GM12878 (cell line): ENCODE data around the gene HINFP. TPM values are rescaled to one million over a fixed set of nuclear protein-coding genes. Genes with fewer than 3 reads are reported as not detected.

Experiments used
- CHD2 ChIP-seq: IDR thresholded peaks from 2 replicates; pipeline ENCODE4 v1.6.1; 2011; ENCODE audit warnings: low read depth, low read length, improper control_type of control experiment, borderline replicate concordance
- NR2F1 ChIP-seq: fragments of 450-650 bp; conservative IDR thresholded peaks from 2 replicates; pipeline ENCODE4 v1.6.1; 2017; ENCODE audit warnings: mild to moderate bottlenecking
- NRF1 ChIP-seq: conservative IDR thresholded peaks from 2 replicates; pipeline ENCODE4 v1.6.1; 2011; ENCODE audit warnings: mild to moderate bottlenecking, low read depth, low read length, improper control_type of control experiment
- ZNF217 ChIP-seq: fragments of 450-650 bp; IDR thresholded peaks from 2 replicates; pipeline ENCODE4 v1.6.1; 2017; ENCODE audit warnings: antibody characterized with exemption, mild to moderate bottlenecking
- polyA plus RNA-seq, 11 experiments: library from polyadenylated mRNA; depleted of rRNA in 4 of 11; unstranded in 6 of 11; stranded (reverse) in 5 of 11; fragments of >200 nt; fragmentation: Nextera tagmentation in 4 of 11; fragmentation: Illumina TruSeq in 1 of 11; extraction: Ambion mirVana in 4 of 11; extraction: Trizol in 1 of 11; gene quantifications; 1 replicate in 1 of 11; 2 replicates in 10 of 11; pipeline versions ENCODE4 v1.2.1 to v1.2.3, GENCODE V29; 2011 to 2016; ENCODE audit warnings: inconsistent platforms in 2 of 11, missing spikeins in 2 of 11, low read depth in 1 of 11
- total RNA-seq, 4 experiments: library from RNA; depleted of rRNA in 3 of 4; stranded (reverse); fragments of >200 nt in 3 of 4; fragmentation: Illumina TruSeq in 1 of 4; extraction: Trizol in 1 of 4; gene quantifications; 2 replicates each; pipeline versions ENCODE4 v1.2.1 to v1.2.3, GENCODE V29; 2013 to 2021
- TF ChIP-seq, protein P1 (sequence below): IDR thresholded peaks from 2 replicates; pipeline ENCODE4 v1.6.1; 2012; ENCODE audit warnings: mild to moderate bottlenecking, low read depth, low read length

The HINFP gene
- total and polyA plus RNA-seq, 10 of the 15 experiments (the other 5 are each of a cell fraction or from before 2014, with no cell fraction given): 13.1 to 26.3 (median 18.6) TPM

DNA sequence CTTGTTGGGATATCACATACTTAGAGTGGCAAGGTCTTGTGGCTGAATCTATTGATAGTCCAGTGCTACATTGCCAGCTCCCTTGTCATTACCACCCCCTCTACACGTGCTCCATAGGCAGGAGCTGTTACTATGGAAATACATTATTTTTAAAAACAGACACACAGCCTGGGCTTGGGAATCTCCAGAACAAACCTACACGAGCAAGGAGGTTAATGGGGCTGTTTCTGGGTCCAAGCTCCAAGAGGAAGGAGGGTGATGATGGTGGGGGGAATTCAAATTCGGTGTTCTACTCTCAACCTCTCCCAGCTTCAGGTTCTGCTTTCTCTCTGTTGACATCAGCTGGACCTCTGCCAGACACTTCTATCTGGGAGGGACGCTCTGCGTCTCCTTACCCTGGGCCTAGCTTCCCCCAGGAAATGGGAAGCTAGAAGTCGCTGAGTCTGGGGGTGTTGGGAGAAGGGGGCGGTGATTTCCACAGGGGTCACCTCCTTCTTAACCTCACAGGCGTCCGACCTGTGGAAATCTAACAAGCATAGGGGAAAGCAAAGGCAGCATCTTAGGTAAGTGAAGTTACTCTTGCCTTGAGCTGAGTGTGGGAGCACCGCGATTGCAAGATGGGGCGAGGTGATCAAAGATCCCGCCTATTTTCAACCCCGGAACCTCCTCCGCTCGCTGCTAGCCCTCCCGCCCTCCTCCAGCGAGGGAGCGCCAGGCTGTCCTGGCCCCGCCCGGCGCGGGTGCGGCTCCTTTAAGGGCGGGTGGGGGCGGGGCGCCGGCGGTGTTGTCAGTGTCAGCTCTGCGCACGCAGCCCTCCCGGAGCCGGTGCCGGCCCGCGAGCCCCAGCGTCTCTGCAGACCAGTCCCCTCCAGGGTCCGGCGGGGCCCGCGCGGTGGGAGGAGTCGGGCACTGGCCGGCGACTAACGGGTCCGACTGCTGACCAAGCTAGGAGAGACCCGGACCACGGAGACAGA is 14.5 kb upstream of the HINFP start, which contains the start of gene C2CD2L (continued):
- TF ChIP-seq, protein P1, sequence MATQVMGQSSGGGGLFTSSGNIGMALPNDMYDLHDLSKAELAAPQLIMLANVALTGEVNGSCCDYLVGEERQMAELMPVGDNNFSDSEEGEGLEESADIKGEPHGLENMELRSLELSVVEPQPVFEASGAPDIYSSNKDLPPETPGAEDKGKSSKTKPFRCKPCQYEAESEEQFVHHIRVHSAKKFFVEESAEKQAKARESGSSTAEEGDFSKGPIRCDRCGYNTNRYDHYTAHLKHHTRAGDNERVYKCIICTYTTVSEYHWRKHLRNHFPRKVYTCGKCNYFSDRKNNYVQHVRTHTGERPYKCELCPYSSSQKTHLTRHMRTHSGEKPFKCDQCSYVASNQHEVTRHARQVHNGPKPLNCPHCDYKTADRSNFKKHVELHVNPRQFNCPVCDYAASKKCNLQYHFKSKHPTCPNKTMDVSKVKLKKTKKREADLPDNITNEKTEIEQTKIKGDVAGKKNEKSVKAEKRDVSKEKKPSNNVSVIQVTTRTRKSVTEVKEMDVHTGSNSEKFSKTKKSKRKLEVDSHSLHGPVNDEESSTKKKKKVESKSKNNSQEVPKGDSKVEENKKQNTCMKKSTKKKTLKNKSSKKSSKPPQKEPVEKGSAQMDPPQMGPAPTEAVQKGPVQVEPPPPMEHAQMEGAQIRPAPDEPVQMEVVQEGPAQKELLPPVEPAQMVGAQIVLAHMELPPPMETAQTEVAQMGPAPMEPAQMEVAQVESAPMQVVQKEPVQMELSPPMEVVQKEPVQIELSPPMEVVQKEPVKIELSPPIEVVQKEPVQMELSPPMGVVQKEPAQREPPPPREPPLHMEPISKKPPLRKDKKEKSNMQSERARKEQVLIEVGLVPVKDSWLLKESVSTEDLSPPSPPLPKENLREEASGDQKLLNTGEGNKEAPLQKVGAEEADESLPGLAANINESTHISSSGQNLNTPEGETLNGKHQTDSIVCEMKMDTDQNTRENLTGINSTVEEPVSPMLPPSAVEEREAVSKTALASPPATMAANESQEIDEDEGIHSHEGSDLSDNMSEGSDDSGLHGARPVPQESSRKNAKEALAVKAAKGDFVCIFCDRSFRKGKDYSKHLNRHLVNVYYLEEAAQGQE: no peak
- 0 out of 2 replicates have a peak, but pooled peaks have one; percentile 15 for TF ChIP-seq CHD2
- 0 out of 2 replicates have a peak, but pooled peaks have one; percentile 19 for TF ChIP-seq NRF1
- no peak for TF ChIP-seq ZNF217
- TF ChIP-seq NR2F1: peak; percentile 43; the same call in 1 of the 2 replicates
